GM12873 (cell line): Measurements from ENCODE around the gene FAM24B.

Experiments used
- TF ChIP-seq, protein P1 (sequence below): IDR thresholded peaks from 2 replicates; pipeline ENCODE4 v1.5.1; 2012; ENCODE audit warnings: low read depth, mild to moderate bottlenecking, moderate library complexity, low read length, control low read depth; ENCODE audit not compliant: insufficient read depth; ENCODE audit errors: missing control alignments

Gene FAM24B

DNA sequence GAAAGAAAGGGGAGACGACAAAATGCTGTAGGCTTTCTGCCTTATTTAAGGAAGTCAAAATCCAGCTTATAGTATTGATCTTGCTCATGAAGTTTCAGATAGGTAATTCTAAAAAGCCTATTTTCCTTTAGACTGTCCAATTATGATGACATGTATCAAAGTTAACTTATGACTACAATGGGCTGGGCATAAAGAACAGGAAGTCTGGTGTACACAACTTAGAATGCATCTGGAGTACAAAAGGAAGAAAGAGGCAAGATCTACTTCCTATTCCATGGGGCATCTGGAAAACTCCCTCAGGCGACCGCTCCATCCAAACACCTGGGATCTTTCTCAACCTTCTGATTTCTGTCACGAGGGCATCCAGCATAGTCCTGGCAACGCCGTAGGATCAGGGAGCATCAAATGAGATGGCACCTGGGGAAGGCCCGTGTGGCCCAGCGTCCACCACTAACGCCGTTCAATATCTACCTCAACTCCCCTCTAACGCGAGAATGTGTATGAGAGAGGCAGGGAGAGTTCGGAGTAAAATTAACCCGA, 512 bp downstream of the FAM24B start:
- TF ChIP-seq, protein P1, sequence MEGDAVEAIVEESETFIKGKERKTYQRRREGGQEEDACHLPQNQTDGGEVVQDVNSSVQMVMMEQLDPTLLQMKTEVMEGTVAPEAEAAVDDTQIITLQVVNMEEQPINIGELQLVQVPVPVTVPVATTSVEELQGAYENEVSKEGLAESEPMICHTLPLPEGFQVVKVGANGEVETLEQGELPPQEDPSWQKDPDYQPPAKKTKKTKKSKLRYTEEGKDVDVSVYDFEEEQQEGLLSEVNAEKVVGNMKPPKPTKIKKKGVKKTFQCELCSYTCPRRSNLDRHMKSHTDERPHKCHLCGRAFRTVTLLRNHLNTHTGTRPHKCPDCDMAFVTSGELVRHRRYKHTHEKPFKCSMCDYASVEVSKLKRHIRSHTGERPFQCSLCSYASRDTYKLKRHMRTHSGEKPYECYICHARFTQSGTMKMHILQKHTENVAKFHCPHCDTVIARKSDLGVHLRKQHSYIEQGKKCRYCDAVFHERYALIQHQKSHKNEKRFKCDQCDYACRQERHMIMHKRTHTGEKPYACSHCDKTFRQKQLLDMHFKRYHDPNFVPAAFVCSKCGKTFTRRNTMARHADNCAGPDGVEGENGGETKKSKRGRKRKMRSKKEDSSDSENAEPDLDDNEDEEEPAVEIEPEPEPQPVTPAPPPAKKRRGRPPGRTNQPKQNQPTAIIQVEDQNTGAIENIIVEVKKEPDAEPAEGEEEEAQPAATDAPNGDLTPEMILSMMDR: no peak

DNA sequence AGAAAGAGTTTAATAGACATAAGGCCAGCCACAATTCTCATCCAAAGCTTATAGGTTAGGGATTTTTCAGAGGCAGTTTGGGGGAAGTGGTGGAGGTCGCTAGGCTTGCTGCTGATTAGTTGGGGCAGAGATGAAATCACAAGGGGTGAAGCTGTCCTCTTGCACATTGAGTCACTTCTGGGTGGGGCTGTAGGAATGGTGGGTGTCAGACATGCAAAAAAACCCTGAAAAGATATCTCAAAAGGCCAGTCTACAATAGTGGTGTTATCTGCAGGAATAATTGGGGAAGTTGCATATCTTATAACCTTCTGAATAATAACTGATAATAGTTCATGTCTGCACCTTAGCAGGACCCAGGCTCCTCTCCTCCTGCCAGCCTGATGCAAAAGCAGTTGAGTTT, 2.1 kb downstream of the FAM24B start:
- TF ChIP-seq, protein P1: no peak

DNA sequence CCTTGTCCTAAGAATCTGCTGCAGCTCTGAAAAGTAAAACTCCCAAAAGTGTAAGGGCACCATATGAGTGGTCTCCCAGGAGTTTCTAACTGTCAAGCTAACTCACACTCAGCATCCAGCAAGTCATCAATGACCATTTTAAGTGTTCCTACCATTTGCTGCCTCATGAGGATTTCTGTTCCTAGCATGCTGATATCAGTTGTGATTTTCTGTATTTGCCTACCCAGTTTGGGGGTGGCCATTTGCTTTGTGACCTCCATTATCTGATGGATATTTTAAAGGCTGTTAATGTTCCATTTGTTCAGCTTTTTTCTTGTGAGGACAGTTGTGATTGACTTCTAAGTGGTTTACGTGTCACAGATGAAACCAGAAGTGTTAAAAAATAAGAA, 2.9 kb downstream of the FAM24B start:
- TF ChIP-seq, protein P1: no peak

DNA sequence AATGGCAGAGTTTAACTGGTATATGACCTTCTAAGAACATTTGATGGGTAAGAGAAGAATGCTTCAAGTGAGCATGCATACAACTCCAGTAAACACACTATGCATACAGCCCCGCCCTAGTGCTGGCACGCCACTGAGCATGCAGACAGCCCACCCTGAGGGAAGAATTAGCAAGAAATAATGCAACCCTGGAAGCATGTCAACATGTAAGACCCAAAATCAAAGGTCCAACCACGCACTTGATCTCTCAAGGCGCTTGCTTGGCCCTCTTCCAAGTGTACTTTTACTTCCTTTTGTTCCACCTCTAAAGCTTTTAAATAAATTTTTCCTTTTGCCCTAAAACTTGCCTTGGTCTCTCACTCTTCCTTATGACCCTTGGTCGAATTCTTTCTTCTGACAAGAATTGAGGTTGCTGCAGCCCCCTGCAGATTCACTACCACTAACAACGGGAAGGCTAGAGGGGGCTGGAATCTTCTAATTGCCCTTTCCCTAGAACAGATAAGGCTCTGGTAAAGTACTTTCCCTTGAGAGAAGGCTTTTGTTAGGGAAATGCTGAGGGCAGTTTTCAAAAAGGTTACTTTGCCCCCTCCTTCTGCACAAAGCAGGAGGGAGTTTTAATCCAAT, 3.4 kb downstream of the FAM24B start:
- TF ChIP-seq, protein P1: no peak

DNA sequence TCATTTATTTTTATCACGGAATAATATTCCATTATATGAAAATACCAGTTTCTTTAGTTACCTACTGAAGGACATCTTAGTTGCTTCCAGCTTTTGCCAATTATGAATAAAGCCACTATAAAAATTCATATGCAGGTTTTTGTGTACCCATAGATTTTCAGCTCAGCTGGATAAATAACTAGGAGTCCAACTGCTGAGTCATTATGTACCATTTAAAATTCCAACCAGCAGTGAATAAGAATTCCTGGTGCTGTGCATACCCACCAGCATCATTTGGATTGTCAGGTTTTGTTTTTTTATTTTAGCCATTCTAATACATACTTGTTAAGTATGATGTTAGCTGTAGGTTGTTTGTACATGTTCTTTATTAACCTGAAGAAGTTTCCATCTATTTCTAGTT, 14.5 kb downstream of the FAM24B start:
- TF ChIP-seq, protein P1: no peak

DNA sequence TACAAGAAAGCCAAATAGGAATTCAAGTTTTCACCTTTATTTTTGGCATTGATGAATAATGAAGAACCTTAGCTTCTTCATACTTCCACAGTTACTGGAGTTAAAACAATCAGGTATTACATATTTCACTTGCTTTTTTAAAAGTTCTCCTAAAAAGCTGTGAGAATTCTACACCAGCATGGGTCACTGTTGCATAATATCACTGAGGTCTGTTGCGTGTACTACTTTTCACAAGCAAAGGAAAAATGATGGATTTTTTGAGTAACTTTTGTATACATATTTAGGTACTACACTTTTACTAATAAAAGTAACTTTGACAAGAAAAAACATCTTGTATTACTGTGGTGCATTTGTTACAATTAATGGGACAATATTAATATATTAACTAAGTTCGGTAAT, 15.2 kb downstream of the FAM24B start:
- TF ChIP-seq, protein P1: no peak

DNA sequence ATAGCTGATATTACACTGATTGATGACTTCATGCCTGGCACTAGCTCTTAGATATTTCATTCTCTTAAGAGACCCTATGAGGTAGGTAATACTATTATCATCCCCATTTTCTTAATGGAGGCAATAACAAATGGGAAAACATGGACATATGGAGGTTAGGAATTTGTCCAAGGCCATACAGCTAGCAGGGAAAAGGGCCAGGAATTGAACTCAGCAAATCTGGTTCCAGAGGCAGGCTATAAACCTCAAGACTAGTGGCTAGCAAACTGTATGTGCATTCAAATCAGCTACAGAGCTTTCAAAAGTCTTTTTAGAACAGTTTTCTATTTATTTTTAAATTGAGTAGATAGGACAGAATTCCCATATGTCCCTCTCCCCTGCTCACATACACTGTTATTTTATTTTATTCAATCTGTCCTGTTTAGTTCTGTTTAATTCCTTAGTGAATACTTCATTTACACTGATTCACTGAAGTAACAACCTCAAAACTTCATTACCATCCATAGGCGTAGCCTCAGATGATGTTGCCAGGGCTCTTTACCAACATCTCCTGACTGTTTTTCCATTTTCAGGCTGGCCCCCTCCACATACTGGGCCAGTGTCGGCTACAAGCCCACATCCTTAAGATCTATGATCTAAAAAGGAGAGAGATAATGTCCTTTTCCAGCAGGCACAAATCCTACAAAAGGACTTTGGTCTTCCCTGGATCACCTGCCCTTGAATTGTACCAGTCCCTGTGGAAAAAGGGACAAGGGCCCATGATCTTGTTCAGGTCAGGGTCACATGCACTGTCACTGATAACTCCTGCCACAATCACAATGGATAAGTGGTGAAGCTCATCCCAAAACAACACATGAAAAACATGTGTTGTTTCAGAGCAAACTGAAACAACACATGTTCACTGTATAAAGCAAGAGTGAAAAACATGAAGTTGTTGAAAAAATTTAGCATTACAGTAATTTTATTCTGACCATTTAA, 15.9 kb downstream of the FAM24B start:
- TF ChIP-seq, protein P1: no peak
